OCI-LY1 (cell line): ENCODE measurements around the gene PRELP.

Source experiments
- H2AFZ ChIP-seq: fragments of 200-600 bp; sonication (generic), shearing (Covaris generic); 2 replicates; pipeline ENCODE4 v1.6.0; 2014; ENCODE audit warnings: antibody characterized with exemption, mild to moderate bottlenecking, low read length
- H3F3A ChIP-seq: fragments of 200-600 bp; sonication (generic), shearing (Covaris generic); 2 replicates; pipeline ENCODE4 v1.6.0; 2014; ENCODE audit warnings: mild to moderate bottlenecking, antibody characterized with exemption, low read length, moderate library complexity; ENCODE audit not compliant: insufficient read depth
- H3K27ac ChIP-seq: fragments of 200-600 bp; sonication (generic); 2 replicates; pipeline ENCODE4 v1.5.1; 2014; ENCODE audit warnings: low read length, mixed run types, mild to moderate bottlenecking, low read depth; ENCODE audit not compliant: poor library complexity, severe bottlenecking
- H3K27me3 ChIP-seq: fragments of 200-600 bp; sonication (generic); 2 replicates; pipeline ENCODE4 v1.6.0; 2014; ENCODE audit warnings: antibody characterized with exemption, mild to moderate bottlenecking, low read length, moderate library complexity; ENCODE audit not compliant: insufficient read depth
- H3K36me3 ChIP-seq: fragments of 200-600 bp; sonication (generic); 2 replicates; pipeline ENCODE4 v1.6.1; 2014; ENCODE audit warnings: mild to moderate bottlenecking, antibody characterized with exemption, low read length, moderate library complexity, mixed read lengths; ENCODE audit not compliant: insufficient read depth
- H3K4me1 ChIP-seq: fragments of 200-600 bp; sonication (generic); 2 replicates; pipeline ENCODE4 v1.5.1; 2014; ENCODE audit warnings: mild to moderate bottlenecking, low read length, moderate library complexity; ENCODE audit not compliant: insufficient read depth, severe bottlenecking
- H3K4me2 ChIP-seq: fragments of 200-600 bp; sonication (generic), shearing (Covaris generic); 2 replicates; pipeline ENCODE4 v1.6.1; 2014; ENCODE audit warnings: low read length
- H3K4me3 ChIP-seq: fragments of 200-600 bp; sonication (generic); 2 replicates; pipeline ENCODE4 v1.5.1; 2014; ENCODE audit warnings: low read length, low read depth, mild to moderate bottlenecking, mixed read lengths; ENCODE audit not compliant: poor library complexity, severe bottlenecking
- H3K79me2 ChIP-seq: fragments of 200-600 bp; shearing (Covaris generic); 2 replicates; pipeline ENCODE4 v1.6.1; 2016; ENCODE audit warnings: mixed run types, low read length, mixed read lengths; ENCODE audit not compliant: insufficient read depth
- H3K9ac ChIP-seq: fragments of 200-600 bp; sonication (generic), shearing (Covaris generic); 2 replicates; pipeline ENCODE4 v1.6.1; 2014; ENCODE audit warnings: mild to moderate bottlenecking, low read length, mixed read lengths
- H3K9me2 ChIP-seq: fragments of 200-600 bp; sonication (generic), shearing (Covaris generic); 2 replicates; pipeline ENCODE4 v1.6.1; 2014; ENCODE audit warnings: low read depth, mild to moderate bottlenecking, low read length, mixed read lengths
- H3K9me3 ChIP-seq: fragments of 200-600 bp; shearing (Covaris generic); 2 replicates; pipeline ENCODE4 v1.6.1; 2014; ENCODE audit warnings: low read length, mixed read lengths
- H4K20me1 ChIP-seq: fragments of 200-600 bp; sonication (generic), shearing (Covaris generic); 2 replicates; pipeline ENCODE4 v1.6.0; 2016; ENCODE audit warnings: mild to moderate bottlenecking, low read length; ENCODE audit not compliant: insufficient read depth
- EZH2 ChIP-seq: fragments of 200-600 bp; sonication (generic), shearing (Covaris generic); IDR thresholded peaks from 2 replicates; pipeline ENCODE4 v1.8.0; 2017; ENCODE audit warnings: borderline replicate concordance, mixed run types, mild to moderate bottlenecking, antibody characterized with exemption, low read length, moderate library complexity, mixed read lengths
- TF ChIP-seq, protein P1 (sequence below): fragments of 200-600 bp; sonication (generic), shearing (Covaris generic); IDR thresholded peaks from 2 replicates; pipeline ENCODE4 v1.5.1; 2017; ENCODE audit warnings: mild to moderate bottlenecking, antibody characterized with exemption, low read length, moderate library complexity, mixed read lengths

The PRELP gene

GRCh38 chr1:203524152-203524551 lies 48.5 kb downstream of the PRELP start:
- Histone ChIP-seq H3K9me3 (no peaks in the 10 kb centered on the region), H3K27ac (no peak overlapping the region), H3F3A (no peaks in the 10 kb centered on the region), H3K4me1 (no peaks in the 10 kb centered on the region), H3K9me2 (no peaks in the 10 kb centered on the region), H3K79me2 (no peaks in the 10 kb centered on the region), H3K27me3 (no peaks in the 10 kb centered on the region; the same call in 1 of the 2 replicates), H3K36me3 (no peaks in the 10 kb centered on the region), H3K4me3 (no peak overlapping the region), H2AFZ (no peak overlapping the region), H4K20me1 (no peaks in the 10 kb centered on the region), H3K4me2 (no peak overlapping the region), H3K9ac (no peak overlapping the region)
- TF ChIP-seq, protein P1, sequence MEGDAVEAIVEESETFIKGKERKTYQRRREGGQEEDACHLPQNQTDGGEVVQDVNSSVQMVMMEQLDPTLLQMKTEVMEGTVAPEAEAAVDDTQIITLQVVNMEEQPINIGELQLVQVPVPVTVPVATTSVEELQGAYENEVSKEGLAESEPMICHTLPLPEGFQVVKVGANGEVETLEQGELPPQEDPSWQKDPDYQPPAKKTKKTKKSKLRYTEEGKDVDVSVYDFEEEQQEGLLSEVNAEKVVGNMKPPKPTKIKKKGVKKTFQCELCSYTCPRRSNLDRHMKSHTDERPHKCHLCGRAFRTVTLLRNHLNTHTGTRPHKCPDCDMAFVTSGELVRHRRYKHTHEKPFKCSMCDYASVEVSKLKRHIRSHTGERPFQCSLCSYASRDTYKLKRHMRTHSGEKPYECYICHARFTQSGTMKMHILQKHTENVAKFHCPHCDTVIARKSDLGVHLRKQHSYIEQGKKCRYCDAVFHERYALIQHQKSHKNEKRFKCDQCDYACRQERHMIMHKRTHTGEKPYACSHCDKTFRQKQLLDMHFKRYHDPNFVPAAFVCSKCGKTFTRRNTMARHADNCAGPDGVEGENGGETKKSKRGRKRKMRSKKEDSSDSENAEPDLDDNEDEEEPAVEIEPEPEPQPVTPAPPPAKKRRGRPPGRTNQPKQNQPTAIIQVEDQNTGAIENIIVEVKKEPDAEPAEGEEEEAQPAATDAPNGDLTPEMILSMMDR, result no peak
- TF ChIP-seq EZH2, result no peak

DNA sequence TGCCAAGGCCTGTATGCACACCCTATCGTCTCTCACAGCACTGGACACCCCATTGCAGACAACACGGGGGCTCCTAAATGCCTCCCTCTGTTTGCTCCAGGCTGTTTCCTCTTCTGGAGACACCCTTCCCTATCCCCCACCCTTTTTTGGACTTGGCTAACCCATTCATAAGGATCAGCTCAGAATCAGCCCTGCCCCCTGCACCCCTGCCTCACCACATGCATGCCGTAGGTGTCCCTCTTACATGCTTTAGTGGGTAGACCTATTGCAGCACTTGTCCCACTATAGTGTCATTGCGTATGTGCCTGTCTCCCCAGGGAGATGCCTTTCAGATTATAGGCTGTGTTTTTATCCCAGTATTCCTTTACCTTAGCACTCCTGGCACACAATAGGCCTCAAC lies 49.2 kb downstream of the PRELP start:
- Histone ChIP-seq H2AFZ (no peak overlapping the region), H3K27me3 (no peaks in the 10 kb centered on the region; the same call in 1 of the 2 replicates), H3F3A (no peaks in the 10 kb centered on the region), H3K79me2 (no peaks in the 10 kb centered on the region), H3K9me3 (no peaks in the 10 kb centered on the region), H3K4me3 (no peak overlapping the region), H3K36me3 (no peaks in the 10 kb centered on the region), H3K4me1 (no peaks in the 10 kb centered on the region), H3K9me2 (no peaks in the 10 kb centered on the region), H3K9ac (no peak overlapping the region), H3K27ac (no peak overlapping the region), H4K20me1 (no peaks in the 10 kb centered on the region), H3K4me2 (no peak overlapping the region)
- no peak for TF ChIP-seq EZH2
- TF ChIP-seq, protein P1, result no peak

DNA sequence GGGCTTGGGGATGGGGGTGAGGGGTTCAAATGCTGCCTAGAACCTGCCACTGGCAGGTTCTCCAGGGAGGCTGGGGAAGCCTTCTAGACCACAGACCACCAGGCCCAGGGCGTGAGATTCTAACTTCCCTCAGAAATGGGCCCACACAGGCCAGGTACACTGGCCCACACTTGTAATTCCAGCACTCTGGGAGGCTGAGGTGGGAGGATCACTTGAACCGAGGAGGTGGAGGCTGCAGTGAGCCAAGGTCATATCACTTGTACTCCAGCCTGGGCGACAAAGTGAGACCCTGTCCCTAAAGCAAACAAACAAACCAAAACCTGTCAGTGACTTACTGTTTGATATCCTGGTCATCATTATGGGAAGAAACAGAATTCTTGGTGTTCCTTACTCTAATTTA lies 50.1 kb downstream of the PRELP start:
- TF ChIP-seq, protein P1, result no peak
- no peak for TF ChIP-seq EZH2
- H3K9me3 ChIP-seq, result no peaks in the 10 kb centered on the region
- H3K4me1 ChIP-seq, result no peaks in the 10 kb centered on the region
- H3K4me2 ChIP-seq, result no peak overlapping the region
- no peak overlapping the region for H3K27ac ChIP-seq
- no peaks in the 10 kb centered on the region for H3K9me2 ChIP-seq
- no peaks in the 10 kb centered on the region for H4K20me1 ChIP-seq
- no peak overlapping the region for H2AFZ ChIP-seq
- H3K9ac ChIP-seq, result no peak overlapping the region
- H3K4me3 ChIP-seq, result no peak overlapping the region
- H3K27me3 ChIP-seq, result no peaks in the 10 kb centered on the region
- no peaks in the 10 kb centered on the region for H3K79me2 ChIP-seq
- no peaks in the 10 kb centered on the region for H3F3A ChIP-seq
- no peaks in the 10 kb centered on the region for H3K36me3 ChIP-seq
